Skin of body (tissue), 2 donors: ENCODE results near the gene PFN3. TPM values are rescaled to one million over a fixed set of nuclear protein-coding genes. Genes with fewer than 3 reads are reported as not detected.

Experiments used
- DNase-seq: peaks from one replicate; lab custom pipeline; 2025; lab: John Stamatoyannopoulos, UW
- total RNA-seq: library from RNA; depleted of rRNA; stranded (reverse); fragments of >200 nt; gene quantifications from one replicate; pipeline ENCODE4 v1.2.3, GENCODE V29; 2014

The PFN3 gene
- total RNA-seq, 1 donor from 2014 or later, result not detected

DNA sequence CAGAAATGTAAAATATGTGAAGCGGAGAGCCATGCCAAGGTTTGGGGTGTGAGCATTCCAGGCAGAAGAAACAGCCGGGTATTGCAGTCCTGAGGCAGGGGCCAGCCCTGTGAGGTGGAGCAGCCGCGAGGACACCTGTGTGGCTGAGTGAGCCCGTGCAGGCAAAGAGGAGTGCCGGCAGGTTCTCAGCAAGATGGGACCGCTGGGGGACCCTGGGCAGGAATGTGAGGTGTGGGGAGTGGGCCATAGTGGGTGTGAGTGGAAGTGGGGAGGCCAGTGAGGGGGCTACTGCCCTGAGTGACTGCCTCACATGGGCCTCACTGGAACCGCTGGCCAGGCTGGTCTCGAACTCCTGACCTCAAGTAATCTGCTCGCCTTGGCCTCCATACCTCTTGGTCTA, 38.0 kb upstream of the PFN3 start:
- DNase-seq, result no peak

DNA sequence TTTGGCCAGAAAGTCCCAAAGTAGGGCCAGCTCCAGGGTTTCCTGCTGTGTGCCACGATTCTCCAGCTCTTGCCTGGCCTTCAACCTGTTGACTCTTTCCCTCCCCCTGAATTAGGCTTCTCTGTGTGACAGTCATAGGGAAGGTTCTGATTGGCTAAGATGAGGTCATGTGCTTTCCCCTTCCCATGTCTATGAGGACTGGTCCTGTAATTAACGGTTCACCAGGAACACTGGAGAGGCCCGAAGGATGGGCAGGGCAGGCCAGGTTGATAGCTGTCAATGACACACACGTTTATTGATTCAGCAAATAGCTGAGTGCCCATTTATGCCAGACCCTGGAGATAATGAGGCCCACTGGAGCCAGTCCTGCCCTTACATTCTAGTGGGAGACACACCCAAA, 37.2 kb upstream of the PFN3 start:
- DNase-seq, result no peak

DNA sequence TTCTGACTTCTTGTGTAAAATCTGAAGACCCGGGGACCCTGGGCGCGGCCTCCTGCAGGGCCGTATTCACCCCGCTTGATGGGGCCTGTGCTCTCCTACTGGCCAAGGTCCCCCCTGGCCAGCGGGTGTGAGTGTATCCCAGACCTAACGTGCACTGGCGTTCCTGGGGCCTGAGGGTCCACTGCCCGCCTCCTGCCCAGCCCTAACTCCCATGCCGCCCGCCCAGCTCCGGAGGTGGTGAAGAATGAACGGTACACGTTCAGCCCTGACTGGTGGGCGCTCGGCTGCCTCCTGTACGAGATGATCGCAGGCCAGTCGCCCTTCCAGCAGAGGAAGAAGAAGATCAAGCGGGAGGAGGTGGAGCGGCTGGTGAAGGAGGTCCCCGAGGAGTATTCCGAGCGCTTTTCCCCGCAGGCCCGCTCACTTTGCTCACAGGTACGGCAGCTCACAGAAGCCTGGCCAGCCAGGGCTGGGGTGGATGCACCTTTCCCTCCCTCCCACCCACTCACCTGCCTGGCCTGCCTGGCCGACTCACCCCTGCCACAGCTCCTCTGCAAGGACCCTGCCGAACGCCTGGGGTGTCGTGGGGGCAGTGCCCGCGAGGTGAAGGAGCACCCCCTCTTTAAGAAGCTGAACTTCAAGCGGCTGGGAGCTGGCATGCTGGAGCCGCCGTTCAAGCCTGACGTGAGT, 35.5 kb upstream of the PFN3 start:
- DNase-seq, result no peak

- DNase-seq, result no peak
These were observed 34.7 kb upstream of the PFN3 start for GRCh38 chr5:177434942-177435738.

DNA sequence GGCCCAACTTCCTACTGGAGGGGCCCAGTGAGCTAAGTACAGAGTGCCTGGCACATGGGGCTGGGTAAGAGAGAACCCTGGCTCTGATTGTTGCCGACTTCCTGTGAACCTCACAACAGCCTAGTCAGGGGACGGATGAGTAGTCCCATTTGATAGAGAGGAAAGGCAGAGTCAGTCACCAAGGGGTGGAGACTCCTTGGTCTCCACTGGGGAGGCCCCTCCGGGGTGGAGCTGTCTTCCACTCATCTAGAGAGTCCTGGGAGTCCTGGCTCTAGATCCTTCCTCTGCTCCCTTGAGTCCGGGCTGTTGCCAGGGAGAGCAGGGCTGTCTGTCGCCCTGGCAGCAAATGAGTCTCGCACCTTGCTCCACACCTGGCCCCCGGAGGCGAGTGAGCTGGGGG, 34.0 kb upstream of the PFN3 start:
- DNase-seq, result no peak

GRCh38 chr5:177433658-177434217, 33.3 kb upstream of the PFN3 start:
- DNase-seq, result no peak

DNA sequence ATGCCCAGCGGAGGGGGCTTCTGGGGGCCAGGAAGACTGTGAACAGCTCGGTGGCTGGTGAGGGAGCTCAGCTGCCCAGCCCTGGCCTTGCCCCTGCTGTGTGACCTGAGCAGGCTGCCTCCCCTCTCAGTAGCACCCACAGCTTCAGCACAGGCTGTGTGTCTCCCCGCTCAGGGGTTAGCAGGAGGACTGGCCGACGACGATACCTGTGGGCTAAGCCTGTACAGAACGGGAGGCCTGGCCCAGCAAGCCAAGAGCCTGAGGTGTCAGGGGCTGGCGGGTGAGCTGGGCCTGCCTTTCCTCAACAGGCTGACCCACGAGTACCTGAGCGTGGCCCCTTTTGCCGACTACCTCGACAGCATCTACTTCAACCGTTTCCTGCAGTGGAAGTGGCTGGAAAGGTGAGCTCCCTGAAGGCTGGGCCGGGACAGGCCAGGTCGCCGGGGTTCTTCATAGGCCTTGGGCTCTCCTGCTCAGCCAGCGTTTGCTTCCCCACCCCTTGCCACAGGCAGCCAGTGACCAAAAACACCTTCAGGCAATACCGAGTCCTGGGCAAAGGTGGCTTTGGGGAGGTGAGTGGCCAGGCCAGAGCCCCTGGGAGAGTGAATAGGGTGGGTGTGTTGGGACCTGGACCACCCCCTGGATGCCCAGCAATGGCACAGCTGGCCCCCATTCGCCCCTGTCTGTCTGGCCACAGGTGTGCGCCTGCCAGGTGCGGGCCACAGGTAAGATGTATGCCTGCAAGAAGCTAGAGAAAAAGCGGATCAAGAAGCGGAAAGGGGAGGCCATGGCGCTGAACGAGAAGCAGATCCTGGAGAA, 32.6 kb upstream of the PFN3 start:
- no peak for DNase-seq

DNA sequence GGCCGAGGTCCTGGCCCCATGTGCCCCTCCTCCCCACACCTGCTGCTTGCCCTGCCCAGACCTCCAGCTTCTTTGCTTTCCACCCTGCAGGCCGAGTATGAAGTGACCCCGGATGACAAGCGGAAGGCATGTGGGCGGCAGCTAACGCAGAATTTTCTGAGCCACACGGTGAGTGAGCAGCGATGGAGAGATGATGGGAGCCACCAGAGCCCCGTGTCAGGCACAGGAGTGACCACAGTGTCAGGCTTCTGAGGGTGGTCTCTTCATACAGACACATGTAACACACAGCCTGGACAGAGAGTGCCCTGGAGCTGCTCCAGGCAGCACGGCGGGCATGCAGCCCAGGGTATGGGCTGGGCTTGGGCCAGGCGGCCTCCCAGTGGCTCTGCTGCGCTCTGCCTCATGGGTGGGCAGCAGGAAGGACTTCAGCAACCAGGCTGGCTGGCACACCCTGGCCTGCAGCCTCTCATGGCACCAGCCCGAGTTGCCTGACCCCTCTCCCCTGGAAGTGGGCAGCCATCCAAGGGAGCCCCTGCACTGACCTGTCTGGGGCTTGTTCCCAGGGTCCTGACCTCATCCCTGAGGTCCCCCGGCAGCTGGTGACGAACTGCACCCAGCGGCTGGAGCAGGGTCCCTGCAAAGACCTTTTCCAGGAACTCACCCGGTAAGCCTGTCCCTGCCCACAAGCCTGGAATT, 31.8 kb upstream of the PFN3 start:
- no peak for DNase-seq

- no peak for DNase-seq
These were observed 31.1 kb upstream of the PFN3 start for GRCh38 chr5:177431317-177432142.

- no peak for DNase-seq
These were observed 30.5 kb upstream of the PFN3 start for GRCh38 chr5:177430972-177431316.

GRCh38 chr5:177430140-177430951, 29.9 kb upstream of the PFN3 start:
- DNase-seq, result no peak

DNA sequence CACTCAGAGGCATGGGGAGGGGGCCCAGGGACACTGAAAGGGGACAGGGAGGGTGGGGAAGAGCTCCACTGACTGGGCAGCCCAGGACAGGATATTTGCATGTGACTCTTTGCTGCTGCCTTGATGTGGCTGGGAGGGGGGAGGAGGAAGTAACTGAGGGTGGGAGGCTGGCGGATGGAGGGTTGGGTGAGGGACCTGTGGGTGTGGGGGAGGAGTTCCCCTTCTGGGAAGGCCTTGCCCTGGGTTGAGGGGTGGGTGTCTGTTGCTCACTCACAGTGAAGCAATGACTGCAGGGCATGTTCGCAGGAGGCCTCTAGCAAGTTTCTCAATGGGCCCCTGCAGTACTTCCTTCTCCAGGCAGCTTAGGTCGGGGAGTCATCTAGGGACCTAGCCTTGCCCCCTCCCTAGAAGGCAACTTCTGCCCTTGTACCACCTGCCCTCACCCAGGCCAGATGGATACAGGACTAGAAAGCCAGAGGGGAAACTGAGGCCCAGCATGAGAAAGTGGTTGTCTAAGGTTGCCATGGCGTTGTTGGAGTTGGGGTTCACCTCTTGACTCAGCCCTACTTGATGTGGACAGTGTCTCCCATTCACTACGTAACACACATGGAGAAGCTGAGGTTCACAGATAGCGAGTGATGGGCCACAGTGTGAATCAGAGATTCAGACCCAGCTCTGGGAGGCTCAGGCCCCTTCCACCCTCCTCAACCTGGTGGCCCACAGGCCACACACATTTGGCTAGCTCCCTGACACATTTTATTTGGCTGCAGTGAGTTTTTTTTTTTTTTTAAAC, 29.0 kb upstream of the PFN3 start:
- no peak for DNase-seq

DNA sequence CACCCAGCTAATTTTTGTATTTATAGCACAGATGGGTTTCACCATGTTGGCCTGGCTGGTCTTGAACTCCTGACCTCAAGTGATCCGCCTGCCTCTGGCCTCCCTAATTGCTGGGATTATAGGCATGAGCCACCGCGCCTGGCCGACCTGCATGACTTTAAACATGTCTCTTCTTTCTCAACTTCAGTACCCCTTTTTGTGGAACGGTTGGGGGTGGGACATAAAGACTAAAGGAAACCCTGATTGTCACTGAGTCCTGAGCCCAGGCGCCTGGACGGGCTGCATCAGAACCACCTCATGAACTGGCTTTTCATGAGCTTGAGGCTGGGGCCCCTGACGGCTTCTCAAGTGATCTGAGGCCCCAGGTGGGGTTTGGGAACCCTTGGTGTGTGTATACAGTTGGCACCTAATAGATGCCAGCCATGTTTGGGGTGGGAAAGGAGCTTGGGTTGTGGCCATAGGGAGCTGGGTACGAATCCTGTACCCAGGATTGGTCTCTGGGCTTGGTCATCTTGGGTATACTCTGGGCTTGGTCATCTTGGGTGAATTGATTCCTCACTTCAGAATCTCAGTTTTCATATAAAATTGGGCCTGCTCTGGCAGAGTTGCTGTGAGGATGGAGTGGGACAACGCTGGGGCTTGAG, 28.2 kb upstream of the PFN3 start:
- DNase-seq, result no peak

GRCh38 chr5:177427919-177428573, 27.6 kb upstream of the PFN3 start:
- no peak for DNase-seq

DNA sequence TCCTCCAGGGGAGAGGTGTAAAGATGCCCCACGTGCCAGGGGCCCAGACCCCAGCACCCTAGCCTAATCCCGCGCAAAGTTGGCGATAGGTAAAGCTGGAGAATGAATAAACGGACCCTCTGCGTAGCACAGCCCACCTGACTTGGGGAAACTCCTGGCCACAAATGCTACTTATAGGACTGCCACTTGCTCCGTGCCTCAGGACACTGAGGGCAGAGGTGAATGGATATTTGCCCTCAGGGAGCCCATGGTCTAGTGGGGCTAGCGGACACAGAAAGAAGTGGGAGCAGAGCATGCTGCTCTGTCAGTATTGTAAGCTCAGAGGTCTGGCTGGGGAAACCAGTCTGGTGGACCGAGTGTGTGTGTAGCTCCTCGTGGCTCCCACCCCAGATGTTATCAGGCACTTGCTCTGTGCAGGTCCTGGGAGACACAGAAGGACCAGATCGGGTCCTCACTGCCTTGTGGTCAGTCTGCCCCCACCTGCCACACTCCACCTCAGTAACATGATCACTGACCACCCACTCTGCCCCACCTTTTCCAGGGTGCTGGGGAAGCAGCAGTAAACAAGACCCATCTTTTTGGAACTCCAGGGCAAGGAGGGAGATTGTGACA, 26.9 kb upstream of the PFN3 start:
- no peak for DNase-seq

DNA sequence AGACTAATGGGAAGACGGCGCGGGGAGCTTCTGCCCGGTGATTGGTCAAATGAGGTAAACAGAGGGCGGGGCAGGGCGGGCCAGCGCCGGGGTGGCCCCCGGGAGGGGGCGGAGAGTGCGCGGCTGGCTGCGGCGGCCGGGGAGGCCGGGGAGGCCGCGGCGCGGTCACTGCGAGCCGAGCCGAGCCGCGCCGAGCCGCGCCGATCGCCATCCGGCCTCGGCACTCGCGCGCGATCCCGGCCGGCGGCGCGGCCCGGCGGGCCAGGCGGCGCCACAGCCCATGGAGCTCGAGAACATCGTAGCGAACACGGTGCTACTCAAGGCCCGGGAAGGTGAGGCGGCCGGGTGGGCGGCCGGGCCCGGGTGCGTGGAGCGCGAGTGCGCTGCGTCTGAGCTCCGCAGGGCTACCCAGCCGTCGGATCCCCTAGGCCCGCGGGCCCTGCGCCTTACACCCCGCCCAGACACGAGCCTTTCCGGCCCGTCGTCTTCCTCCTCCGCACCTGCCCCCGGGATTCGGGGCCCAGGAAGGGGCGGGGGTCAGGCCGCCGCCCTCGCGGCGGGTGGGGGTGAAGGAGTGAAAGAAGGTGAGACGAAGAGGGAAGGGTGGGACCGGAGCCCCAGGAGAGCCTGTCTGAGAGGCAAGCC, 26.2 kb upstream of the PFN3 start, which contains the start of gene GRK6:
TSS of gene GRK6 (plus strand) at position 111 of the 645 bp plus-strand sequence. CDS start at position 281, 170 bp downstream.
- DNase-seq, result no peak
